ENCODE results near the gene HOXA13. TPM values are rescaled to one million over a fixed set of nuclear protein-coding genes. Genes with fewer than 3 reads are reported as not detected.

The HOXA13 gene
- total and polyA plus RNA-seq, 10 of the 15 experiments (the other 5 are each of a cell fraction or from before 2014, with no cell fraction given): not detected

GRCh38 chr7:27188386-27189294 lies 11.3 kb downstream of the HOXA13 start:
- ChIA-PET CTCF (interaction anchor here (0.7 kb wide), 1 partner anchor 9 kb away, joined by 3 read pairs; no protein-coding TSS in a partner anchor), POLR2A (no interaction called here), RAD21 (ENCODE audit: unreplicated experiment) (no interaction called here), SMC1A (ENCODE audit: uncharacterized antibody, unreplicated experiment) (interaction anchor here (0.6 kb wide), 1 partner anchor 590 kb away, joined by 3 read pairs; no protein-coding TSS in a partner anchor)
- no peak overlapping the region for H2AFZ ChIP-seq (ENCODE audit: control insufficient read depth, low read depth, low read length)
- 21% methylated on average over 46 of the region's 49 CpGs for WGBS (ENCODE audit: insufficient coverage, insufficient replicate concordance, low lambda C conversion rate, missing lambda C conversion rate)
- no peak overlapping the region for H3K9ac ChIP-seq (ENCODE audit: control insufficient read depth, insufficient read depth, low read length)
- H3K36me3 ChIP-seq (ENCODE audit: control insufficient read depth in 2 of 2, insufficient read depth in 2 of 2, low read length in 1 of 2): no peaks in the 10 kb centered on the region
- ATAC-seq: no peak
- no peak overlapping the region for H3K4me3 ChIP-seq
- no peak for TF ChIP-seq MAX (IDR thresholded peaks at IDR 0.05; ENCODE audit: low read depth, low read length)
- no peak for TF ChIP-seq ZNF207 (IDR thresholded peaks at IDR 0.05; ENCODE audit: borderline replicate concordance)
- no peak for TF ChIP-seq NKRF (conservative IDR thresholded peaks at IDR 0.05)
- TF ChIP-seq EZH2 (IDR thresholded peaks at IDR 0.05; ENCODE audit: borderline replicate concordance, control insufficient read depth, low read depth, low read length): no peak
- no peak for TF ChIP-seq MTA2 (IDR thresholded peaks at IDR 0.05; ENCODE audit: low read depth)
- no peak for TF ChIP-seq SP1 (IDR thresholded peaks at IDR 0.05; ENCODE audit: low read depth, low read length)
- no peak for TF ChIP-seq MEF2B (IDR thresholded peaks at IDR 0.05; ENCODE audit: partially characterized antibody, poor library complexity, severe bottlenecking)
- TF ChIP-seq MYC (IDR thresholded peaks at IDR 0.05; ENCODE audit: insufficient read depth, insufficient read length, insufficient replicate concordance, low read length, severe bottlenecking): no peak
- TF ChIP-seq ZBTB4 (CRISPR knock-in tag; IDR thresholded peaks at IDR 0.05): no peak
- TF ChIP-seq ZNF24 (IDR thresholded peaks at IDR 0.05): no peak
- TF ChIP-seq RFX5 (IDR thresholded peaks at IDR 0.05; ENCODE audit: low read depth, low read length): no peak
- TF ChIP-seq NRF1 (conservative IDR thresholded peaks at IDR 0.05; ENCODE audit: low read depth, low read length): no peak
- TF ChIP-seq SREBF1 (IDR thresholded peaks at IDR 0.05; ENCODE audit: low read length): no peak
- no peak for TF ChIP-seq RAD21 (IDR thresholded peaks at IDR 0.05; ENCODE audit: insufficient read depth, low read depth, low read length)
- no peak for TF ChIP-seq NFYA (IDR thresholded peaks at IDR 0.05; ENCODE audit: borderline replicate concordance, low read depth, low read length)
- no peak for TF ChIP-seq SREBF2 (IDR thresholded peaks at IDR 0.05; ENCODE audit: low read length)
- peaks cover 41 to 51% of the 10 kb centered on the region in 2 experiments for H3K27me3 ChIP-seq (replicated peaks in 1 of 2; ENCODE audit: control insufficient read depth in 2 of 2, insufficient read depth in 2 of 2, low read length in 1 of 2)
- H3K9me3 ChIP-seq (replicated peaks; ENCODE audit: control insufficient read depth, insufficient read depth, low read length): no peaks in the 10 kb centered on the region; the same call in 2 of the 3 replicates
- H3K4me2 ChIP-seq (ENCODE audit: control insufficient read depth, insufficient read depth): no peak overlapping the region
- 0 out of 2 replicates have a peak, but pooled peaks cover 3% of the 10 kb centered on the region for H4K20me1 ChIP-seq (ENCODE audit: control insufficient read depth, insufficient read depth)
- in situ Hi-C loops (cut with MboI): no loop called here
- no peaks in the 10 kb centered on the region for H3K4me1 ChIP-seq (ENCODE audit: control insufficient read depth, insufficient read depth, low read length)
- no peak for DNase-seq (ENCODE audit: low read depth, low spot score)
- no peak for FAIRE-seq
- no peak overlapping the region for H3K27ac ChIP-seq (ENCODE audit: control insufficient read depth, insufficient read depth)
- BruUV-seq (replicated peaks): no TSS peak
- H3K79me2 ChIP-seq (ENCODE audit: control insufficient read depth, insufficient read depth, low read length): no peaks in the 10 kb centered on the region
- intact Hi-C loops (cut with micrococcal nuclease; ENCODE audit: unreplicated experiment): no loop called here
